RWPE2 (cell line): ENCODE results near the gene PATJ.
A peak's percentile ranks its signal among the peaks of the same experiment; 100 is the strongest.
"Not testable (repeated sequence)": the region's sequence is repeated elsewhere in the genome, so short reads cannot be mapped to it uniquely, and the experiment has no call there.

Experiments
- ATAC-seq: fragments of 200-7000 bp; cut with Tn5 transposase; 3 replicates; pipeline ENCODE4 v1.9.1; 2021; ENCODE audit warnings: low read depth
- DNase-seq: peaks from one replicate; pipeline ENCODE4 v3.0.0-alpha.2; 2020; ENCODE audit warnings: low spot score
- H3K27ac ChIP-seq: fragments of 450-650 bp; 2 replicates; pipeline ENCODE4 v1.5.1; 2017; ENCODE audit warnings: mild to moderate bottlenecking; ENCODE audit not compliant: poor library complexity, severe bottlenecking
- H3K27me3 ChIP-seq: fragments of 250-450 bp; sonication (Bioruptor Pico); 2 replicates; pipeline ENCODE4 v1.5.1; 2021; ENCODE audit warnings: mild to moderate bottlenecking, moderate library complexity; ENCODE audit not compliant: insufficient read depth, poor library complexity, severe bottlenecking
- H3K36me3 ChIP-seq: fragments of 250-450 bp; sonication (Bioruptor Pico); 2 replicates; pipeline ENCODE4 v1.5.1; 2020; ENCODE audit warnings: low read depth, mild to moderate bottlenecking, moderate library complexity
- H3K4me1 ChIP-seq: fragments of 250-450 bp; sonication (Bioruptor Pico); 2 replicates; pipeline ENCODE4 v1.5.1; 2021; ENCODE audit warnings: mild to moderate bottlenecking, moderate library complexity; ENCODE audit not compliant: insufficient read depth, poor library complexity, severe bottlenecking
- H3K4me3 ChIP-seq: fragments of 250-450 bp; sonication (Bioruptor Pico); 2 replicates; pipeline ENCODE4 v1.5.1; 2021; ENCODE audit warnings: mild to moderate bottlenecking, moderate library complexity; ENCODE audit not compliant: severe bottlenecking
- H3K9me3 ChIP-seq: fragments of 250-450 bp; sonication (Bioruptor Pico); 2 replicates; pipeline ENCODE4 v1.5.1; 2021; ENCODE audit warnings: mild to moderate bottlenecking, moderate library complexity; ENCODE audit not compliant: severe bottlenecking
- TF ChIP-seq, protein P1 (sequence below): fragments of 450-650 bp; IDR thresholded peaks from one replicate; pipeline ENCODE4 v1.5.1; 2017; ENCODE audit warnings: mild to moderate bottlenecking, moderate library complexity; ENCODE audit not compliant: poor library complexity, severe bottlenecking

Gene PATJ

DNA sequence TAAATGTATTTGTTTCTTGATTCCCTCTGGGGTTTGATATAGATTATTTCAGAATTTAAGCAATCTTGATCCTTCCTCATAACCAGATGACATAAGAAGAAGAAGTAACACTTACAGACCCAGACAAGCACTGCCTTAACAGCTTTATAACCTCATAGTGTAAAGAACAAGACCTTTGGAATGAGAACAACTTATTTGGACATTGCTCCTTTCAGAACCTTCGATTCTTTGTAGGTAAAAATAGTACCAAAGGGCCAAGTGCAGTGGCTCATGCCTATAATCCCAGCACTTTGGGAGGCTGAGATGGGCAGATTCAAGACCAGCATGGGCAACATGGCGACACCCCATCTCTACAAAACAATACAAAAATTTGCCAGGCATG is 32.4 kb upstream of the PATJ start:
- Histone ChIP-seq H3K4me1 (no peaks in the 10 kb centered on the region), H3K36me3 (peaks cover 59% of the 10 kb centered on the region), H3K27me3 (no peaks in the 10 kb centered on the region), H3K9me3 (no peaks in the 10 kb centered on the region), H3K4me3 (no peak overlapping the region), H3K27ac (no peak overlapping the region)
- ATAC-seq (no peak), DNase-seq (no peak)
- TF ChIP-seq, protein P1, sequence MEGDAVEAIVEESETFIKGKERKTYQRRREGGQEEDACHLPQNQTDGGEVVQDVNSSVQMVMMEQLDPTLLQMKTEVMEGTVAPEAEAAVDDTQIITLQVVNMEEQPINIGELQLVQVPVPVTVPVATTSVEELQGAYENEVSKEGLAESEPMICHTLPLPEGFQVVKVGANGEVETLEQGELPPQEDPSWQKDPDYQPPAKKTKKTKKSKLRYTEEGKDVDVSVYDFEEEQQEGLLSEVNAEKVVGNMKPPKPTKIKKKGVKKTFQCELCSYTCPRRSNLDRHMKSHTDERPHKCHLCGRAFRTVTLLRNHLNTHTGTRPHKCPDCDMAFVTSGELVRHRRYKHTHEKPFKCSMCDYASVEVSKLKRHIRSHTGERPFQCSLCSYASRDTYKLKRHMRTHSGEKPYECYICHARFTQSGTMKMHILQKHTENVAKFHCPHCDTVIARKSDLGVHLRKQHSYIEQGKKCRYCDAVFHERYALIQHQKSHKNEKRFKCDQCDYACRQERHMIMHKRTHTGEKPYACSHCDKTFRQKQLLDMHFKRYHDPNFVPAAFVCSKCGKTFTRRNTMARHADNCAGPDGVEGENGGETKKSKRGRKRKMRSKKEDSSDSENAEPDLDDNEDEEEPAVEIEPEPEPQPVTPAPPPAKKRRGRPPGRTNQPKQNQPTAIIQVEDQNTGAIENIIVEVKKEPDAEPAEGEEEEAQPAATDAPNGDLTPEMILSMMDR = no peak

DNA sequence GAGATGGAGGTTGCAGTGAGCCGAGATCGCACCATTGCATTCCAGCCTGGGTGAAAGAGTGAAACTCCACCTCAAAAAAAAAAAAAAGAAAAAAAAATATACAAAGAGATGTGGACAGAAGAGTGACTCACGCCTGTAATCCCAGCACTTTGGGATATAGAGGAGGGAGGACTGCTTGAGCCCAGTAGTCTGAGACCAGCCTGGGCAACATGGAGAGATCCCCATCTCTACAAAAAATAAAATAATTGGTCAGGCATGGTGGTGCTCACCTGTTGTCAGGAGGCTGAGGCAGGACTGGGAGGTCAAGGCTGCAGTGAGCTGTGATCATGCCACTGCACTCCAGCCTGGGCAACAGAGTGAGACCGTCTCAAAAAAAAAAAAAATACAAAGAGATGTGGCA is 31.0 kb upstream of the PATJ start:
- H3K27ac ChIP-seq, H3K9me3 ChIP-seq, H3K27me3 ChIP-seq, H3K4me1 ChIP-seq, H3K4me3 ChIP-seq, DNase-seq: not testable (repeated sequence)
- peak; percentile 64; the same call in 2 of the 3 replicates for ATAC-seq
- H3K36me3 ChIP-seq = peaks cover 46% of the 10 kb centered on the region

DNA sequence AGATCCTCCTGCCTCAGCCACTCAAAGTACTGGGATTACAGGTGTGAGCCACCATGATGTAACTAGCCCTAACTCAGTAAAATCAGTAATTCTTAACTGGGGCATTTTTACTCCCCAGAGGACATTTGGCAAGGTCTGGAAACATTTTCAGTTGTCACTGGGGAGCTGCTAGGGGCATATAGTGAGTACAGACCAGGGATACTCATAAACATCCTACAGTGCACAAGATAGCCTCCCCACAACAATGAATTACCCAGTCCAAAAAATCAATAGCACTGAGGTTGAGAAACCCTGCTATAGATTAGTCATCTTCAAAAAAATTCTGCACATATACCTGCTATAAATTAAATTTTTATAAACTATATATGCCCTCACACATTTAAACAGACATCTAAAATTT is 30.3 kb upstream of the PATJ start:
- ATAC-seq = no peak
- H3K36me3 ChIP-seq = peaks cover 46% of the 10 kb centered on the region
- H3K4me3 ChIP-seq = no peak overlapping the region
- no peak for DNase-seq
- no peaks in the 10 kb centered on the region for H3K9me3 ChIP-seq
- H3K4me1 ChIP-seq = no peaks in the 10 kb centered on the region
- TF ChIP-seq, protein P1 = no peak
- no peak overlapping the region for H3K27ac ChIP-seq
- H3K27me3 ChIP-seq = no peaks in the 10 kb centered on the region

DNA sequence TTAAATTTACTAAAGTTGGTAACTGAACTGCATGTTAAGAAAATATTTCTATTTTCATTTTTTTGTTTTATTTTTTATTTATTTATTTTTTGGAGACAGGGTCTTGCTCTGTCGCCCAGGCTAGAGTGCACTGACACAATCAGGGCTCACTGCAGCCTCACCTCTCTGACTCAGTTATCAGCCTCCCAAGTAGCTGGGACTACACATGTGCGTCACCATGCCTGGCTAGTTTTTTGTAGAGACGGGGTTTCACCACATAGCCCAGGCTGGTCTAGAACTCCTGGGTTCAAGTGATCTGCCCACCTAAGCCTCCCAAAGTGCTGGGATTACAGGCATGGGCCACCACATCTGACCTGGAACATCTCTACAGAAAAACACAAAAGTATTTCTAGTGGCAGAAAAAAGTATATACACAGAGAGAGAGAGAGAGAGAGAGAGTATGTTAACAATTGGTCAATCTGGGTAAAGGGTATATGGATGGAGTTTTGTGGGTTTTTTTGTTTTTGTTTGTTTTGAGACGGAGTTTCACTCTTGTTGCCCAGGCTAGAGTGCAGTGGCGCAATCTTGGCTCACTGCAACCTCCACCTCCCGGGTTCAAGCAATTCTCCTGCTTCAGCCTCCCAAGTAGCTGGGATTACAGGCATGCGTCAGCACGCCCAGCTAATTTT is 23.1 kb upstream of the PATJ start:
- H3K9me3 ChIP-seq, H3K27me3 ChIP-seq, ATAC-seq, H3K27ac ChIP-seq, DNase-seq, H3K4me3 ChIP-seq: not testable (repeated sequence)
- H3K4me1 ChIP-seq = peaks cover 14% of the 10 kb centered on the region
- peaks cover 51% of the 10 kb centered on the region for H3K36me3 ChIP-seq

DNA sequence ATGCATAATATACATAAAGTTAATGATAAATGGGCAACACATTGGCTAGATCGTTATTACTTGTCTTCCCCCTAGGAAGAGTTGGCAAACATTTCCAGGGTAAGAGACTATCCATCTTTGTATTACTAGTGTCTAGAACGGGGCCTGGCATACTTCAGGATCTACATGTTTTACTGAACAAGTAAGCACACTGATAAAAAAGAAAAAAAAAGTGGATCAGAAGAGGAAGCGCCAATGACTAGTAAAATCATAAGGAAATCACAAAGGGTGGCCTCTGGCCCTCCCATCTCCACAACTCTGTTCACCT is 17.8 kb upstream of the PATJ start:
- Histone ChIP-seq H3K27me3 (no peaks in the 10 kb centered on the region), H3K4me1 (peaks cover 15% of the 10 kb centered on the region), H3K4me3 (peak overlapping the region; percentile 61), H3K27ac (peak overlapping the region; percentile 61), H3K36me3 (peaks cover 34% of the 10 kb centered on the region), H3K9me3 (no peaks in the 10 kb centered on the region)
- no peak for DNase-seq
- no peak for ATAC-seq
- TF ChIP-seq, protein P1 = no peak
